GM20000 (cell line): ENCODE data around the gene CPNE4.
"Not testable (repeated sequence)": the region's sequence is repeated elsewhere in the genome, so short reads cannot be mapped to it uniquely, and the experiment has no call there.

ENCODE experiments used
- DNase-seq: peaks from one replicate; pipeline ENCODE4 v3.0.0; 2012; ENCODE audit warnings: low spot score
- CTCF ChIP-seq: IDR thresholded peaks from 2 replicates; pipeline ENCODE4 v1.5.1; 2012; ENCODE audit warnings: mild to moderate bottlenecking, control low read depth; ENCODE audit errors: extremely low read depth, missing control alignments

CPNE4 gene

GRCh38 chr3:131892331-131892730, 142.5 kb downstream of the CPNE4 start:
- no peak for TF ChIP-seq CTCF
- no peak for DNase-seq

- DNase-seq, result not testable (repeated sequence)
These were observed 148.9 kb downstream of the CPNE4 start for GRCh38 chr3:131885871-131886270.

- TF ChIP-seq CTCF, result no peak
- DNase-seq, result no peak
These were observed 151.0 kb downstream of the CPNE4 start for GRCh38 chr3:131883711-131884407.

- TF ChIP-seq CTCF, result no peak
- no peak for DNase-seq
These were observed 151.7 kb downstream of the CPNE4 start for GRCh38 chr3:131883086-131883485.

GRCh38 chr3:131881777-131882176, 153.0 kb downstream of the CPNE4 start:
- no peak for DNase-seq
- TF ChIP-seq CTCF, result no peak

GRCh38 chr3:131880948-131881347, 153.9 kb downstream of the CPNE4 start:
- DNase-seq, result no peak
- no peak for TF ChIP-seq CTCF

- no peak for TF ChIP-seq CTCF
- DNase-seq, result no peak
These were observed 166.6 kb downstream of the CPNE4 start for GRCh38 chr3:131868203-131868602.

- DNase-seq, result no peak
- no peak for TF ChIP-seq CTCF
These were observed 178.6 kb downstream of the CPNE4 start for GRCh38 chr3:131856171-131856570.
